Upper lobe of left lung (tissue), 4 donors: ENCODE measurements around the gene EMILIN1.

Experiments used
- EP300 ChIP-seq, 4 donors: sonication (generic); formaldehyde crosslinking; IDR thresholded peaks; one replicate each; pipeline ENCODE4 v1.5.1; 2017; ENCODE audit warnings: antibody characterized with exemption in 4 of 4, control low read depth in 2 of 4
- POLR2A ChIP-seq, 4 donors: fragments of 450-650 bp; IDR thresholded peaks; one replicate each; pipeline ENCODE4 v1.5.1; 2016 to 2017; ENCODE audit warnings: antibody characterized with exemption in 4 of 4, mild to moderate bottlenecking in 2 of 4
- POLR2AphosphoS5 ChIP-seq, 2 donors: sonication (generic); formaldehyde crosslinking; IDR thresholded peaks; one replicate each; pipeline ENCODE4 v1.5.1; 2017; ENCODE audit warnings: antibody characterized with exemption in 2 of 2
- TF ChIP-seq, protein P1 (sequence below), 6 experiments: fragments of 450-650 bp in 4 of 6; fragments of 200-600 bp in 2 of 6; sonication (generic) in 2 of 6; IDR thresholded peaks; one replicate each; pipeline ENCODE4 v1.5.1; 2016 to 2019; ENCODE audit warnings: antibody characterized with exemption in 6 of 6

DNA sequence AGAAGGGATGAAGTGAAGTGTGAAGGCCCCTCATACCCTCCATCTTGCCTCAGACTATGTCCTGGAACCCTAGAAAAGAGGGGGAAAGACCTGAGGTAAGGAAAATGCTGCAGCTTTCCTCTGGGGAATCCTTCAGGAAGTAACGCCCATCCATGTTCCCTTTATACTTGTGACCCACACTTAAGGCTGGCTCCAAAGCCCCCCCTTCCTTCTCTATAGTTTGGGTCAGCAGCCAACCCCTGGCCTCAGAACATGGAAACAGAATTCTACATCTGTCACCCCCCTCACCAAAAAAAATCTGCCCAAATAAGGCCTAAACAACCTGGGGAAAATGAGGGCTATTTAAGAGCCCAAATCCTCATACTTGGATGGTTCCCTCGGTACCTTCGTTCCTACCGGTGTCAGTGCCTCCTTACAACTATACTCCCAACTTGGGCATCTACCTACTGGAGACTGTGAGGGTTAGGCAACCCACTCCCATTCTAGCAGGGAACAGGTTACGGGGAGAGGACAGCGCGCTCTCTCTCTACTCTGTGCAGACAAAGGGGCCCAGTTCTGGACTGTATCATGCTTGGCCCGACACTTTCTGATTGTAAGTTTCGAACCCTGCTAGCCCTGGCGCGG, 7.7 kb upstream of the EMILIN1 start:
- TF ChIP-seq, protein P1, sequence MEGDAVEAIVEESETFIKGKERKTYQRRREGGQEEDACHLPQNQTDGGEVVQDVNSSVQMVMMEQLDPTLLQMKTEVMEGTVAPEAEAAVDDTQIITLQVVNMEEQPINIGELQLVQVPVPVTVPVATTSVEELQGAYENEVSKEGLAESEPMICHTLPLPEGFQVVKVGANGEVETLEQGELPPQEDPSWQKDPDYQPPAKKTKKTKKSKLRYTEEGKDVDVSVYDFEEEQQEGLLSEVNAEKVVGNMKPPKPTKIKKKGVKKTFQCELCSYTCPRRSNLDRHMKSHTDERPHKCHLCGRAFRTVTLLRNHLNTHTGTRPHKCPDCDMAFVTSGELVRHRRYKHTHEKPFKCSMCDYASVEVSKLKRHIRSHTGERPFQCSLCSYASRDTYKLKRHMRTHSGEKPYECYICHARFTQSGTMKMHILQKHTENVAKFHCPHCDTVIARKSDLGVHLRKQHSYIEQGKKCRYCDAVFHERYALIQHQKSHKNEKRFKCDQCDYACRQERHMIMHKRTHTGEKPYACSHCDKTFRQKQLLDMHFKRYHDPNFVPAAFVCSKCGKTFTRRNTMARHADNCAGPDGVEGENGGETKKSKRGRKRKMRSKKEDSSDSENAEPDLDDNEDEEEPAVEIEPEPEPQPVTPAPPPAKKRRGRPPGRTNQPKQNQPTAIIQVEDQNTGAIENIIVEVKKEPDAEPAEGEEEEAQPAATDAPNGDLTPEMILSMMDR (IDR thresholded peaks at IDR 0.05): no peak
- TF ChIP-seq EP300 (IDR thresholded peaks at IDR 0.05): no peak
- no peak for TF ChIP-seq POLR2AphosphoS5 (IDR thresholded peaks at IDR 0.05)
- no peak for TF ChIP-seq POLR2A (IDR thresholded peaks at IDR 0.05)
